ENCODE data around the gene GTPBP6.
A peak's percentile ranks its signal among the peaks of the same experiment; 100 is the strongest.

GTPBP6 gene

DNA sequence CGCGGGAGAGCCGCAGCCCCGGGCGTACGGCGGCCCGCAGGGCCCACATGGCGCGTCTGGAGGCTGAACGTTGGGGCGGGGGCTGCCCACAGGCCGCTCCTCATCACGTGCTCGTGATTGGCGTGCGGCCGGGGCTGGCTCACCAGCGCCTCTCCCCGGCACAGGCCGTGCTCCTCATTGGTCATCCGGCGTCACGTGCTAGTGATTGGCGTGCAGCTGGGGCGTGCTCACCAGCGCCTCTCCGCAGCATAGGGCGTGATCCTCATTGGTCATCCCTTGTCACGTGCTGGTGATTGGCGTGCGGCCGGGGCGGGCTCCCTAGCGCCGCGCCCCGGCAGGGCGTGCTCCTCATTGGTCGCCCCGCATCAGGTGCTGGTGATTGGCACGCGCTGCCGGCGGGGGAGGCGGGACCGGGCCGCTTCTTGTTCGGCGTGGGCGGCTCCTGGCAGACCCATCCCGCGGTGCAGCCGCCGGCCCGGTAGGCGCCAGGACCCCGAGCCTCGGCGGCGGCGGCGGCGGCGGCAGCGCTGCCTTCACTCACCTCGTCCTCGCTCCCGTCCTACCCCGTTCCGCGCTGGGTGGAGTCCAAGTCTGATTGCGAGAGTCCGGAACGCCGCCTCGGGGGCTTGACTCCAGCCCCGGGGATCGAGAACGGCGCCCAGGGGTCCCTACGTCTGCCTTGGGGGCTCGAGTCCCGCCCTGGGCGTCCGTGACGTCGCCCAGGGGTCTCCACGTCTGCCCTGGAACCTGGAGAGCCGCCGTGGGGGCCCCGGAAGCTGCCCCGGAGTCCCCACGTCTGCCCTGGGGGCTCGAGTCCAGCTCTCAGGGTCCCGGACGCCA, at the start of gene GTPBP6:
GTPBP6 (minus strand) TSS at position 58 of the 840 bp plus-strand sequence; CDS start at position 49, 9 bp downstream.
- peak; percentile 93 for DNase-seq (ENCODE audit: low read depth)

DNA sequence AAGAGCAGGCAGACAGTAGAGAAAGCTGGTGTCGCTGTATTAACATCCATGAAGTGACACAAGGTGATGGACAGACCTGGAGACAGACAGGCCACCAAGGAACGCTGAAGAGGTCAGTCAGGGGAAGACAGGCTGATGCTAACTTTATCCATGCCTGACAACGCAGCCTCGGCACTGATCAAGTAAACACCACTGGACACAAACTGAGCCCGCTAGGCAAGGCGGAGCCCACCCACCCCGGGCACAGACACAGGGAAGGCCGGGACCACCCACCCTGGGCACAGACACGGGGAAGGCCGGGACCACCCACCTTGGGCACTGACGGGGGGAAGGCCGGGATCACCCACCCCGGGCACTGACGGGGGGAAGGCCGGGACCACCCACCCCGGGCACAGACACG, 49.3 kb upstream of the GTPBP6 start:
- DNase-seq (ENCODE audit: low read depth): no peak

GRCh38 chrX:367349-367748, 48.8 kb upstream of the GTPBP6 start:
- DNase-seq (ENCODE audit: low read depth): no peak

GRCh38 chrX:363621-364375, 45.2 kb upstream of the GTPBP6 start:
- DNase-seq (ENCODE audit: low read depth): no peak

DNA sequence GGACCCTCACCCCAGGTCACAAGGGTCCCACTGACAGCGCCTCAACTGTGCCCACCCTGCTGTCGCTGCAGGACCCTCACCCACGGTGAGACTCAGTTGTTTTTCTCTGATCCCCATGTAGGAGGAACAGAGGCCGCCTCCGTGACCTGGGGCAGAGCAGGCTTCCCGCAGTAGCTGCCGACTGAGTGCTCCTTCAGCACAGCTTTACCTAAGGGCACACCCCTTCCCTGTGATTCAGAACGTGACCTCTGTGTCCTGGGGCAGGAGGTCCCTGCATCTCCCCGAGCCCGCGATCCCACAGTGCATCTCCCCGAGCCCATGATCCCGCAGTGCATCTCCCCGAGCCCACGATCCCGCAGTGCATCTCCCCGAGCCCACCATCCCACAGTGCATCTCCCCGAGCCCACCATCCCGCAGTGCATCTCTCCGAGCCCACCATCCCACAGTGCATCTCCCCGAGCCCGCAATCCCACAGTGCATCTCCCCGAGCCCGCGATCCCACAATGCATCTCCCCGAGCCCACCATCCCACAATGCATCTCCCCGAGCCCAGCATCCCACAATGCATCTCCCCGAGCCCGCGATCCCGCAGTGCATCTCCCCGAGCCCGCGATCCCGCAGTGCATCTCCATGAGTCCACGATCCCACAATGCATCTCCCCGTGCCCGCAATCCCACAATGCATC, 44.5 kb upstream of the GTPBP6 start:
- DNase-seq (ENCODE audit: low read depth): no peak

GRCh38 chrX:362351-362750, 43.8 kb upstream of the GTPBP6 start:
- DNase-seq (ENCODE audit: low read depth): no peak

GRCh38 chrX:361231-362145, 42.9 kb upstream of the GTPBP6 start:
- no peak for DNase-seq (ENCODE audit: low read depth)

DNA sequence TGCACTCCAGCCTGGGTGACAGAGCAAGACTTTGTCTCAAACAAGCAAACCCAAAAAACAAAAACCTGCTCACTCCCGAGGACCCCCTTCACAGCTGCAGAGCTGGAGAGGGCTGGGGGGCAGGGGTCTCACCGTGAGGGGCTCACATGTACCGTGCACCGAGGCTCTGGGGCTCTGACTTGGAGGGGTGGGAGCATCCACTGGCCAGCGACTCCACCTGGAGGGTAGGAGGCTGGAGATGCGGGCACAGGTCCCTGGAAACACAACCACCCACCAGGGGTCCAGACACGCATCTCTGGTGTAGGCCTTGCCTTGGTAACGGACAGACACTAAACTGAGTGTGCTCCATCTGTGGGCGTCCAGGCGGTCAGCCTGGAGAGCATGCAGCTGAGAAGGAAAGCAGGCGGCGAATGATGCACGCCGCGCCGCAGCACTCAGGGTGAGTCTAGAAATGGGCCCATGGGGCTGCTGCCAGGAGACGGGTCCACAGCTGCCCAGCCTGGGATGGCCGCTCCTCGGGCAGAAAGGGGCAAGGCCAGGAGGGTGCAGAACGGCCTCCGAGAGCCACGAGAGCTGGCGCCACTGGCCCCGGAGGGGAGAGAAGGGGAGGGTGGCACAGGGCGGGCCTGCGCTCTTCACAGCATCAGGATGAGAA, 42.0 kb upstream of the GTPBP6 start:
- DNase-seq (ENCODE audit: low read depth): no peak

- no peak for DNase-seq (ENCODE audit: low read depth)
Measured at GRCh38 chrX:358651-359143, 40.1 kb upstream of the GTPBP6 start.

DNA sequence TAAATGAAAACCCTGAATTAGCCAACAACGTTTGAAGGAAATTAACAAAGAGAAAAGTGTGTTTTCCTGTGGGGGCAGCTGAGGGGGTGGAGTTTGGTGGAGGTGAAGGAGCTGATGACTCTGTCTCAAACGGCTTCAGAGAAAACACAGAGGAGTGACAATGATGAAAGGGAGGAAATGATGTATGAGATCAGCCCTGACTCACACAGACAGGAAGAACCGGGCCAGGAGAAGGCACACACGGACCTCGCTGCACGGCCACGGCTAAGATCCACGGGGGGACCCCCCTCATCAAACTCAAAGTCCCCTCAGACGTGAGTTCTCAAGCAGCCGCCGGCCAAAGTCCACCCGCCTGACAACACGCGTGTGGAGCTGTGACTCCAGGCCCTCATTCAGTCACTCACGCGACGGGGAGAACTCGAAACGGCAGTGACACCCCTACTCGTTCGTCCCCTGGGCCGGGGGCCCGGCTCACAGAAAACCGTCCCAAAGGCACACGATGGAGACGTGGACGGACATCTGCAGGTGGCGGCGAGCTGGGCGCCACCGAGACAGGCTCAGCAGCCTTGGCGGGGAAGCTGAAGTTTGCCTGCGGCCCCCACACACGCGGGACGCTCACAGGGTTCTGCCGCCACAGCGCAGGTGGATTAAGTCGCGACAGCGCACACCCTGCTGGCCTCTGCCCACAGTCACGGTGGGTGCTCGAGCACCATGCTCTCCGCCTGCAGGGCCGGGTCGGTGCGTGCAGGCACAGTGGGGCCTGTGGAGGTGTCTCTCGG, 39.3 kb upstream of the GTPBP6 start:
- no peak for DNase-seq (ENCODE audit: low read depth)

DNA sequence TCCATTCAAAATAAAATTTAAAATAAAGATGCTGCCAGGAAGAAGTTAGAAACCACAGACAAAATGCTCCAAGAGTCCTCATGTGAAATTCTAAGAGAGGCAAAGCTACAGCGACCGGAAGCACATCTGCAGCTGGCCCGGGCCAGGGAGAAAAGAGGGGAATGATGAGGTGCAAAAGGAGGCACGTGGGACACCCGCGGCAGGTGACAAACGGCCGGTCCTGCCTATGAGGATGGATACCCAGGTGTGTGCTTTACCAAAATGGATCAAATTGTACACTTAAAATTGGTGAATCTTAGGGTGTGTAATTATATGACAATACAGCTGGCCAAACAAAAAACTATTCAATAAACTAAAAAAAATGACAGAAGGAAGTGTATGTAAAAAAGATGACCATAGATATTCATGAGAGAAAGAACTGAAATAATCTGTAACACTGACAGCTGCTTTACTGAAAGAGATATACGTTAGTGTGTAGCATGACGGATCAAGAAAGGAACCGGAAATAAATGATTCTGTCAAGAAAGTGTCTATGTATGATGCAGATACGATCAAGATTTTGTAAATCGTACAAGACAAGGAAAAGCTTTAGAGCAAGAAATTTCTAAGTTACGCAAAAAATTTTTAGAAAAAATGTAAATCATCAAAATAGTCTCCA, 38.6 kb upstream of the GTPBP6 start:
- DNase-seq (ENCODE audit: low read depth): no peak

GRCh38 chrX:356385-357034, 37.9 kb upstream of the GTPBP6 start:
- no peak for DNase-seq (ENCODE audit: low read depth)

GRCh38 chrX:355329-356050, 36.9 kb upstream of the GTPBP6 start:
- no peak for DNase-seq (ENCODE audit: low read depth)

GRCh38 chrX:353566-354535, 35.3 kb upstream of the GTPBP6 start:
- no peak for DNase-seq (ENCODE audit: low read depth)

- DNase-seq (ENCODE audit: low read depth): no peak
Measured at GRCh38 chrX:352582-353314, 34.2 kb upstream of the GTPBP6 start.

DNA sequence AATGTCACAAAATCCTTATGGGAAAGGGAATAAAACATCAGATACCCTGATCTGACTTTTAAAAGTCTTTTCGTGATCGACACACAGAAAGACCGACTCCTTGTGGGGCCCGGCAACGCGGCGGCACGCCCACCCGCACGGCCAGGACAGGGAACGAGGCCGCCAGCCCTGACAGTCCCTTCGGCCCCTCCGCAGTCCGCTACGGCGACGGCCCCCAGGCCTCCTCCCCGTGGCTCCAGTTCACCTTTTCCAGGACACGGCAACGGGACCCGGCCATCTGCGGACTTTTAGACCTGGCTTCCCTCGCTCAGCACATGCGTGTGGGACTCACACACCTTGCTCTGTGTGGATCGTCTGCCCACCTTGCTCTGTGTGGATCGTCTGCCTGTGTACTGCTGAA, 33.6 kb upstream of the GTPBP6 start:
- DNase-seq (ENCODE audit: low read depth): no peak
